Spinal cord (tissue), 10 donors: Measurements from ENCODE around the gene RCAN2. TPM values are rescaled to one million over a fixed set of nuclear protein-coding genes. Genes with fewer than 3 reads are reported as not detected.

Experiments used
- DNase-seq, 6 donors: peaks; one replicate each; pipeline versions ENCODE4 v3.0.0 to v3.0.0-alpha.2; 2013 to 2015; ENCODE audit warnings: low spot score in 6 of 6, low read depth in 4 of 6
- H3K27ac ChIP-seq: one replicate; pipeline ENCODE4 v1.5.1; 2013; ENCODE audit warnings: low read depth, low read length, control low read depth
- H3K27me3 ChIP-seq: one replicate; pipeline ENCODE4 v1.6.1; 2013; ENCODE audit warnings: low read length; ENCODE audit not compliant: control insufficient read depth, insufficient read depth
- H3K36me3 ChIP-seq: one replicate; pipeline ENCODE4 v1.6.1; 2013; ENCODE audit warnings: low read length; ENCODE audit not compliant: control insufficient read depth, insufficient read depth
- H3K4me1 ChIP-seq: one replicate; pipeline ENCODE4 v1.6.1; 2013; ENCODE audit warnings: low read length; ENCODE audit not compliant: control insufficient read depth, insufficient read depth
- H3K4me3 ChIP-seq: one replicate; pipeline ENCODE4 v1.5.1; 2013; ENCODE audit warnings: low read depth, low read length, control low read depth
- H3K9me3 ChIP-seq: one replicate; pipeline ENCODE4 v1.6.1; 2013; ENCODE audit warnings: low read length; ENCODE audit not compliant: control insufficient read depth, insufficient read depth
- WGBS: methylation state at CpG from one replicate; pipeline ENCODE4 v1.1.5; 2013; ENCODE audit warnings: missing lambda C conversion rate; ENCODE audit not compliant: insufficient coverage; 5-methylcytosine and 5-hydroxymethylcytosine counted together
- polyA plus RNA-seq, 2 donors: library from polyadenylated mRNA; unstranded; fragments of 120-200 nt; gene quantifications; one replicate each; pipeline ENCODE4 v1.2.1, GENCODE V29; 2013; ENCODE audit not compliant: insufficient read length in 2 of 2
- total RNA-seq, 2 donors: library from RNA; depleted of rRNA in 1 of 2; stranded (reverse); fragments of 120-200 nt in 1 of 2; fragments of >200 nt in 1 of 2; gene quantifications; one replicate each; pipeline versions ENCODE4 v1.2.3 to v1.2.4, GENCODE V29; 2013 to 2014
- donor health status: healthy.

The RCAN2 gene
- total and polyA plus RNA-seq, 4 donors, result 16.4 to 80.3 (median 60.3) TPM

- DNase-seq, result no peak
- H3K4me1 ChIP-seq, result no peaks in the 10 kb centered on the region
- H3K27ac ChIP-seq, result no peak overlapping the region
- no peaks in the 10 kb centered on the region for H3K27me3 ChIP-seq
- WGBS, result no CpG with 5 or more reads among the region's 2 CpGs
- no peaks in the 10 kb centered on the region for H3K9me3 ChIP-seq
- H3K36me3 ChIP-seq, result no peaks in the 10 kb centered on the region
- H3K4me3 ChIP-seq, result no peak overlapping the region
Measured at GRCh38 chr6:46378882-46379416, 112.3 kb downstream of the RCAN2 start.

- 83% methylated on average over 1 of the region's 2 CpGs for WGBS
- Histone ChIP-seq H3K27ac (no peak overlapping the region), H3K4me3 (no peak overlapping the region), H3K36me3 (no peaks in the 10 kb centered on the region), H3K9me3 (no peaks in the 10 kb centered on the region), H3K4me1 (no peaks in the 10 kb centered on the region), H3K27me3 (no peaks in the 10 kb centered on the region)
- DNase-seq, result no peak
Measured at GRCh38 chr6:46378161-46378881, 112.9 kb downstream of the RCAN2 start.

GRCh38 chr6:46377209-46377608 lies 114.0 kb downstream of the RCAN2 start:
- 73% methylated on average over 8 of the region's 8 CpGs for WGBS
- Histone ChIP-seq H3K9me3 (no peaks in the 10 kb centered on the region), H3K27ac (no peak overlapping the region), H3K4me3 (no peak overlapping the region), H3K4me1 (no peaks in the 10 kb centered on the region), H3K36me3 (no peaks in the 10 kb centered on the region), H3K27me3 (no peaks in the 10 kb centered on the region)
- no peak for DNase-seq

- H3K4me1 ChIP-seq, result no peaks in the 10 kb centered on the region
- DNase-seq, result no peak
- WGBS, result no CpG with 5 or more reads among the region's 7 CpGs
- no peaks in the 10 kb centered on the region for H3K36me3 ChIP-seq
- H3K27me3 ChIP-seq, result no peaks in the 10 kb centered on the region
- H3K27ac ChIP-seq, result no peak overlapping the region
- no peak overlapping the region for H3K4me3 ChIP-seq
- H3K9me3 ChIP-seq, result no peaks in the 10 kb centered on the region
Measured at GRCh38 chr6:46376562-46377061, 114.6 kb downstream of the RCAN2 start.

- no peaks in the 10 kb centered on the region for H3K36me3 ChIP-seq
- no peaks in the 10 kb centered on the region for H3K9me3 ChIP-seq
- no peak overlapping the region for H3K27ac ChIP-seq
- 67% methylated on average over 1 of the region's 1 CpG for WGBS
- no peak overlapping the region for H3K4me3 ChIP-seq
- H3K4me1 ChIP-seq, result no peaks in the 10 kb centered on the region
- no peak for DNase-seq
- H3K27me3 ChIP-seq, result no peaks in the 10 kb centered on the region
Measured at GRCh38 chr6:46370622-46371021, 120.6 kb downstream of the RCAN2 start.

- Histone ChIP-seq H3K4me3 (no peak overlapping the region), H3K36me3 (no peaks in the 10 kb centered on the region), H3K9me3 (no peaks in the 10 kb centered on the region), H3K27ac (no peak overlapping the region), H3K27me3 (no peaks in the 10 kb centered on the region), H3K4me1 (no peaks in the 10 kb centered on the region)
- WGBS, result 80% methylated on average over 1 of the region's 1 CpG
- no peak for DNase-seq
Measured at GRCh38 chr6:46368169-46368536, 123.1 kb downstream of the RCAN2 start.

GRCh38 chr6:46367354-46368168 lies 123.7 kb downstream of the RCAN2 start:
- no CpG with 5 or more reads among the region's 2 CpGs for WGBS
- no peak overlapping the region for H3K4me3 ChIP-seq

GRCh38 chr6:46366190-46366900 lies 124.9 kb downstream of the RCAN2 start:
- Histone ChIP-seq H3K27ac (no peak overlapping the region), H3K9me3 (no peaks in the 10 kb centered on the region), H3K36me3 (no peaks in the 10 kb centered on the region), H3K4me1 (no peaks in the 10 kb centered on the region), H3K27me3 (no peaks in the 10 kb centered on the region), H3K4me3 (no peak overlapping the region)
- DNase-seq, result no peak
- WGBS, result 97% methylated on average over 2 of the region's 3 CpGs

More at GRCh38 chr6:46367354-46368168, 123.7 kb downstream of the RCAN2 start:
- peak in 2 of 6 donors; percentile 49 to 73 for DNase-seq
- no peaks in the 10 kb centered on the region for H3K27me3 ChIP-seq
- no peak overlapping the region for H3K27ac ChIP-seq
- no peaks in the 10 kb centered on the region for H3K9me3 ChIP-seq
- no peaks in the 10 kb centered on the region for H3K36me3 ChIP-seq
- no peaks in the 10 kb centered on the region for H3K4me1 ChIP-seq

- no peak overlapping the region for H3K4me3 ChIP-seq
- H3K27ac ChIP-seq, result no peak overlapping the region
- H3K36me3 ChIP-seq, result no peaks in the 10 kb centered on the region
- no peaks in the 10 kb centered on the region for H3K4me1 ChIP-seq
- no peak for DNase-seq
- H3K9me3 ChIP-seq, result no peaks in the 10 kb centered on the region
- H3K27me3 ChIP-seq, result no peaks in the 10 kb centered on the region
- WGBS, result no CpG with 5 or more reads among the region's 2 CpGs
Measured at GRCh38 chr6:46357591-46357990, 133.7 kb downstream of the RCAN2 start.
